ENCODE measurements around the gene COPG2. TPM values are rescaled to one million over a fixed set of nuclear protein-coding genes. Genes with fewer than 3 reads are reported as not detected.
"Not testable (repeated sequence)": the region's sequence is repeated elsewhere in the genome, so short reads cannot be mapped to it uniquely, and the experiment has no call there.

The COPG2 gene
- total RNA-seq, 2 experiments from 2014 or later = 14.5 to 15.1 TPM

GRCh38 chr7:130585932-130586331 is 82.6 kb downstream of the COPG2 start:
- ATAC-seq (ENCODE audit: low read depth); H3K4me1 Mint-ChIP-seq; H3K9me3 Mint-ChIP-seq; H3K27ac Mint-ChIP-seq; POLR2A ChIA-PET; H3K4me3 Mint-ChIP-seq; DNase-seq; H3K36me3 Mint-ChIP-seq; H3K27me3 Mint-ChIP-seq: not testable (repeated sequence)

- H3K9me3 Mint-ChIP-seq; H3K27ac Mint-ChIP-seq; H3K27me3 Mint-ChIP-seq; H3K4me1 Mint-ChIP-seq; POLR2A ChIA-PET; DNase-seq; H3K36me3 Mint-ChIP-seq; H3K4me3 Mint-ChIP-seq; ATAC-seq (ENCODE audit: low read depth): not testable (repeated sequence)
Observed at GRCh38 chr7:130575110-130575509, 93.4 kb downstream of the COPG2 start.

- DNase-seq; H3K27me3 Mint-ChIP-seq; H3K4me3 Mint-ChIP-seq; POLR2A ChIA-PET; H3K27ac Mint-ChIP-seq; ATAC-seq (ENCODE audit: low read depth): not testable (repeated sequence)
- Mint-ChIP-seq H3K36me3 (peaks cover 18% of the 10 kb centered on the region), H3K4me1 (peaks cover 13% of the 10 kb centered on the region), H3K9me3 (peaks cover 22% of the 10 kb centered on the region)
Observed at GRCh38 chr7:130570144-130570543, 98.4 kb downstream of the COPG2 start.

GRCh38 chr7:130566898-130567280 is 101.7 kb downstream of the COPG2 start:
- Mint-ChIP-seq H3K36me3 (peaks cover 22% of the 10 kb centered on the region), H3K27ac (no peak overlapping the region), H3K27me3 (no peaks in the 10 kb centered on the region), H3K9me3 (peaks cover 22% of the 10 kb centered on the region), H3K4me3 (no peak overlapping the region), H3K4me1 (peaks cover 13% of the 10 kb centered on the region)
- no peak for ATAC-seq (ENCODE audit: low read depth)
- DNase-seq = no peak
- POLR2A ChIA-PET = no interaction called here

GRCh38 chr7:130566168-130566897 is 102.2 kb downstream of the COPG2 start:
- no peak for DNase-seq
- Mint-ChIP-seq H3K9me3 (peaks cover 20% of the 10 kb centered on the region), H3K27ac (no peak overlapping the region), H3K36me3 (peaks cover 22% of the 10 kb centered on the region), H3K4me1 (peaks cover 13% of the 10 kb centered on the region), H3K27me3 (no peaks in the 10 kb centered on the region), H3K4me3 (no peak overlapping the region)
- POLR2A ChIA-PET = no interaction called here
- ATAC-seq (ENCODE audit: low read depth) = no peak

- H3K27ac Mint-ChIP-seq = no peak overlapping the region
- DNase-seq (no peak), ATAC-seq (ENCODE audit: low read depth) (peak; percentile 68)
- POLR2A ChIA-PET = no interaction called here
- peaks cover 4% of the 10 kb centered on the region for H3K9me3 Mint-ChIP-seq
- H3K36me3 Mint-ChIP-seq = peaks cover 18% of the 10 kb centered on the region
- no peaks in the 10 kb centered on the region for H3K27me3 Mint-ChIP-seq
- H3K4me1 Mint-ChIP-seq = peaks cover 4% of the 10 kb centered on the region
- H3K4me3 Mint-ChIP-seq = no peak overlapping the region
Observed at GRCh38 chr7:130560972-130561371, 107.6 kb downstream of the COPG2 start.

GRCh38 chr7:130559184-130559583 is 109.4 kb downstream of the COPG2 start:
- DNase-seq (no peak), ATAC-seq (ENCODE audit: low read depth) (no peak)
- Mint-ChIP-seq H3K9me3 (no peaks in the 10 kb centered on the region), H3K4me1 (peaks cover 4% of the 10 kb centered on the region), H3K27me3 (no peaks in the 10 kb centered on the region), H3K4me3 (no peak overlapping the region), H3K27ac (no peak overlapping the region), H3K36me3 (peaks cover 10% of the 10 kb centered on the region)
- POLR2A ChIA-PET = no interaction called here

GRCh38 chr7:130554481-130554880 is 114.1 kb downstream of the COPG2 start:
- POLR2A ChIA-PET = no interaction called here
- Mint-ChIP-seq H3K36me3 (peaks cover 7% of the 10 kb centered on the region), H3K27me3 (no peaks in the 10 kb centered on the region), H3K4me1 (no peaks in the 10 kb centered on the region), H3K4me3 (no peak overlapping the region), H3K27ac (no peak overlapping the region), H3K9me3 (no peaks in the 10 kb centered on the region)
- ATAC-seq (ENCODE audit: low read depth) (no peak), DNase-seq (no peak)

- H3K4me3 Mint-ChIP-seq = no peak overlapping the region
Observed at GRCh38 chr7:130553398-130554029, 115.0 kb downstream of the COPG2 start.

GRCh38 chr7:130544356-130544755 is 124.2 kb downstream of the COPG2 start:
- DNase-seq (no peak), ATAC-seq (ENCODE audit: low read depth) (no peak)
- Mint-ChIP-seq H3K4me1 (no peaks in the 10 kb centered on the region), H3K9me3 (no peaks in the 10 kb centered on the region), H3K27me3 (no peaks in the 10 kb centered on the region), H3K4me3 (no peak overlapping the region), H3K36me3 (peaks cover 7% of the 10 kb centered on the region), H3K27ac (no peak overlapping the region)
- POLR2A ChIA-PET = no interaction called here

More at GRCh38 chr7:130553398-130554029, 115.0 kb downstream of the COPG2 start:
- H3K27me3 Mint-ChIP-seq = no peaks in the 10 kb centered on the region
- POLR2A ChIA-PET = no interaction called here
- DNase-seq = no peak
- H3K36me3 Mint-ChIP-seq = peaks cover 7% of the 10 kb centered on the region
- ATAC-seq (ENCODE audit: low read depth) = no peak
- H3K9me3 Mint-ChIP-seq = no peaks in the 10 kb centered on the region
- H3K27ac Mint-ChIP-seq = no peak overlapping the region
- H3K4me1 Mint-ChIP-seq = no peaks in the 10 kb centered on the region

- no peaks in the 10 kb centered on the region for H3K9me3 Mint-ChIP-seq
- H3K27ac Mint-ChIP-seq = no peak overlapping the region
- H3K36me3 Mint-ChIP-seq = peaks cover 7% of the 10 kb centered on the region
- H3K4me3 Mint-ChIP-seq = no peak overlapping the region
- POLR2A ChIA-PET = no interaction called here
- ATAC-seq (ENCODE audit: low read depth) (no peak), DNase-seq (no peak)
- H3K4me1 Mint-ChIP-seq = no peaks in the 10 kb centered on the region
- no peaks in the 10 kb centered on the region for H3K27me3 Mint-ChIP-seq
Observed at GRCh38 chr7:130543487-130544010, 125.0 kb downstream of the COPG2 start.

GRCh38 chr7:130542297-130542696 is 126.3 kb downstream of the COPG2 start:
- H3K4me1 Mint-ChIP-seq = not testable (repeated sequence)

GRCh38 chr7:130541287-130541686 is 127.3 kb downstream of the COPG2 start:
- H3K9me3 Mint-ChIP-seq; ATAC-seq (ENCODE audit: low read depth); H3K4me3 Mint-ChIP-seq; H3K36me3 Mint-ChIP-seq; POLR2A ChIA-PET; H3K27ac Mint-ChIP-seq; H3K4me1 Mint-ChIP-seq; DNase-seq; H3K27me3 Mint-ChIP-seq: not testable (repeated sequence)

More at GRCh38 chr7:130542297-130542696, 126.3 kb downstream of the COPG2 start:
- H3K36me3 Mint-ChIP-seq; H3K9me3 Mint-ChIP-seq; POLR2A ChIA-PET; H3K27ac Mint-ChIP-seq; H3K27me3 Mint-ChIP-seq; ATAC-seq (ENCODE audit: low read depth); DNase-seq; H3K4me3 Mint-ChIP-seq: not testable (repeated sequence)

GRCh38 chr7:130537894-130538293 is 130.7 kb downstream of the COPG2 start:
- POLR2A ChIA-PET; ATAC-seq (ENCODE audit: low read depth); H3K4me3 Mint-ChIP-seq; H3K27ac Mint-ChIP-seq; H3K27me3 Mint-ChIP-seq; H3K36me3 Mint-ChIP-seq; DNase-seq; H3K4me1 Mint-ChIP-seq; H3K9me3 Mint-ChIP-seq: not testable (repeated sequence)
